GM21526 (cell line): ENCODE measurements around the gene KRTAP21-1.
"Not testable (repeated sequence)": the region's sequence is repeated elsewhere in the genome, so short reads cannot be mapped to it uniquely, and the experiment has no call there.

ENCODE experiments used
- ATAC-seq: cut with Tn5 transposase; IDR thresholded peaks from one replicate; pipeline ENCODE4 v1.9.1; 2021; ENCODE audit warnings: moderate library complexity; ENCODE audit not compliant: unreplicated experiment, low FRiP score

Gene KRTAP21-1

GRCh38 chr21:30755328-30755727, at the start of gene KRTAP21-1:
Gene KRTAP21-1, minus strand, starts transcription at chr21:30755428. Its CDS starts 50 bp downstream, at chr21:30755378.
- not testable (repeated sequence) for ATAC-seq

- ATAC-seq: no peak
These were observed 45.4 kb upstream of the KRTAP21-1 start for GRCh38 chr21:30800605-30801004.

GRCh38 chr21:30793581-30794314, 38.5 kb upstream of the KRTAP21-1 start:
- ATAC-seq: no peak

- no peak for ATAC-seq
These were observed 24.0 kb upstream of the KRTAP21-1 start for GRCh38 chr21:30779249-30779648.

- ATAC-seq: no peak
These were observed 14.7 kb upstream of the KRTAP21-1 start for GRCh38 chr21:30769724-30770431.

GRCh38 chr21:30760776-30761175, 5.5 kb upstream of the KRTAP21-1 start:
- no peak for ATAC-seq

GRCh38 chr21:30758306-30758705, 3.1 kb upstream of the KRTAP21-1 start:
- ATAC-seq: no peak

- no peak for ATAC-seq
These were observed 8.1 kb downstream of the KRTAP21-1 start, which contains the start of gene KRTAP21-2 for GRCh38 chr21:30747159-30747558. Gene KRTAP21-2, minus strand, starts transcription at chr21:30747259. Its CDS starts 57 bp downstream, at chr21:30747202.

GRCh38 chr21:30740462-30740861, 14.8 kb downstream of the KRTAP21-1 start:
- ATAC-seq: no peak

- ATAC-seq: no peak
These were observed 22.2 kb downstream of the KRTAP21-1 start for GRCh38 chr21:30733026-30733425.

- ATAC-seq: no peak
These were observed 28.5 kb downstream of the KRTAP21-1 start for GRCh38 chr21:30726726-30727125.

- no peak for ATAC-seq
These were observed 35.8 kb downstream of the KRTAP21-1 start for GRCh38 chr21:30719401-30719800.

GRCh38 chr21:30718239-30718909, 36.9 kb downstream of the KRTAP21-1 start, which contains the start of gene KRTAP21-3:
Gene KRTAP21-3, minus strand, starts transcription at chr21:30718777. Its CDS starts 18 bp downstream, at chr21:30718759.
- no peak for ATAC-seq

- no peak for ATAC-seq
These were observed 38.1 kb downstream of the KRTAP21-1 start for GRCh38 chr21:30717105-30717504.

GRCh38 chr21:30714946-30715345, 40.3 kb downstream of the KRTAP21-1 start:
- ATAC-seq: no peak

GRCh38 chr21:30714456-30714855, 40.8 kb downstream of the KRTAP21-1 start:
- ATAC-seq: no peak

GRCh38 chr21:30713766-30714165, 41.5 kb downstream of the KRTAP21-1 start:
- ATAC-seq: no peak

GRCh38 chr21:30710499-30710898, 44.7 kb downstream of the KRTAP21-1 start:
- ATAC-seq: no peak

GRCh38 chr21:30707409-30707808, 47.8 kb downstream of the KRTAP21-1 start:
- no peak for ATAC-seq
